KBM-7 (cell line): Measurements from ENCODE around the gene HPCAL1.
A peak's percentile ranks its signal among the peaks of the same experiment; 100 is the strongest.
"Not testable (repeated sequence)": the region's sequence is repeated elsewhere in the genome, so short reads cannot be mapped to it uniquely, and the experiment has no call there.

Experiments used
- DNase-seq: peaks from one replicate; pipeline ENCODE4 v3.0.0-alpha.2; 2015
- in situ Hi-C: fragments of 300-500 bp; cut with MboI; formaldehyde crosslinking; loops from 2 replicates; pipeline ENCODE4 v1.14.3; 2020; ENCODE audit warnings: low sequenced_read_pairs, low pct_unique_long_range_greater_than_20kb, mixed read lengths

The HPCAL1 gene

DNA sequence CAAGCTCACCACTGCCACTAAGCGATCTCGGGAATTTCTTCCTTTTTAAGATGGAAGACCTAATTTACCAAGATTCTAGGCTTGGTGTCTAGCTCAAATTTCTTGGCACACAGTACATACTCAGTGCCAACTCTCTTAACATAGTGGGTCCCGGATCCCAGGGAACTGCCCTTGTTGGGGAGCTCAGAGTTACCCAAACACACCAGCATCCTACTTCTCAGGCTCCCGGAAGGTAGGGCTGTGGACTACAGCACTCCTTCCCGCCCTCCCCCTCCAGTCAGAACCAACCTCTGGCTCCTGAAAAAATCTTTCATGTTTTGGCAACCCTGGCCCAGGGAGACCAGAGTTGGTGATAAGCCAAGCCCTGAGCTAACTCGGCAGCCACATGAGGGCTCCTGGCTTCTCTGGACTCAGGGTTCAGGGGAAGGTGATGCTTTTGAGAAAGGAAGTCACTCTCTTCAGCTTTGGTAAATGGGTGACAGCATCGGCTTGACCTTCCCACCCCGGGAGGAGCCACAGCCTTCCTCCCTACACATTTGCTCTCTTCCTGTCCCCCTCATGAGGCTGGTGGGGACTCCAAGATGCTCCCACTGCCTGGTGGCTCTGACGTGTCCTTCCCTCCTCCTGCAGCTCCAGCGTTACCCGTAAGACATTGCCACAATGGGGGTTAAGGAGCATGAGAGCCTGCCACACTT lies 136.6 kb downstream of the HPCAL1 start:
- DNase-seq: no peak
- in situ Hi-C loops: no loop called here

DNA sequence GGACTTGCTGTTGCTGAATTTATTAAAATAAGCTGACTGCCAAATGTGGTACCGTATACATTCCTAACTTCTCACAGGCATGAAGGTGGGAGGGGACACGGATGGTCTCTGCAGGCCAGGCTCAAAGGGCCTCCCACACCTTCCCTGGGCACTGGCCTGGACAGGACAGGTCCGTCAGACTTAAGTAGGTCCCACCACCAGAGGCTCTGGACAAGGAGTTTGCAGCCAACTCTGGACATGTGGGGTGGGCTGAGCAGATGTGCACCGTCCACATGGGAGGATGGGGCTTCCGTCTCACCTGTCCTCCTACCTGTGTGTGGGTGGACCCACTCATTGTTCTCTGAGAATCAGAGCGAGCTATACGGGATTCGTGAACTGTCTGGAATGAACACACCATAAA lies 137.3 kb downstream of the HPCAL1 start:
- in situ Hi-C loops: no loop called here
- no peak for DNase-seq

GRCh38 chr2:10440736-10441135 lies 138.0 kb downstream of the HPCAL1 start:
- no peak for DNase-seq
- in situ Hi-C loops: no loop called here

DNA sequence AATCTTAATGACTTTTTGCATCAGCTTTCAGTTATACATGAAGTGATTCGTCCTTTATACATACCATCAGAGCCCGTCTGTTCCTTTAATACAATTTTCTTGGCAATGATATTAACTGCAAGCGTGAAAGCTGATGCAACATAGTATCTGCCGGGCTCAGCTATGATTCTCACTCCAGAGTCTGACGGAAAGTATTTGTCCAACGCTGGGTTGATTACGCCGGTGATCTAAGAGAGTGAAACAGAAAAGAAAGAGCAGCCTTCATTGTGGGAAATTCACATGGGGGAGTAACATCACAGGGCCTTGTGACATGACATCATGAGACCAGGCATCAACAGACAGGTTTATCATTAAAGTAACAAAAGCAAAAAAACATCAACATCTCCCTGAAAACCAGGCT lies 139.2 kb downstream of the HPCAL1 start:
- in situ Hi-C loops: no loop called here
- no peak for DNase-seq

- in situ Hi-C loops, DNase-seq: not testable (repeated sequence)
Measured at GRCh38 chr2:10442469-10443126, 139.9 kb downstream of the HPCAL1 start.

GRCh38 chr2:10444463-10444862 lies 141.8 kb downstream of the HPCAL1 start:
- in situ Hi-C loops: no loop called here
- no peak for DNase-seq

GRCh38 chr2:10446631-10447030 lies 143.9 kb downstream of the HPCAL1 start:
- no peak for DNase-seq
- in situ Hi-C loops: no loop called here

DNA sequence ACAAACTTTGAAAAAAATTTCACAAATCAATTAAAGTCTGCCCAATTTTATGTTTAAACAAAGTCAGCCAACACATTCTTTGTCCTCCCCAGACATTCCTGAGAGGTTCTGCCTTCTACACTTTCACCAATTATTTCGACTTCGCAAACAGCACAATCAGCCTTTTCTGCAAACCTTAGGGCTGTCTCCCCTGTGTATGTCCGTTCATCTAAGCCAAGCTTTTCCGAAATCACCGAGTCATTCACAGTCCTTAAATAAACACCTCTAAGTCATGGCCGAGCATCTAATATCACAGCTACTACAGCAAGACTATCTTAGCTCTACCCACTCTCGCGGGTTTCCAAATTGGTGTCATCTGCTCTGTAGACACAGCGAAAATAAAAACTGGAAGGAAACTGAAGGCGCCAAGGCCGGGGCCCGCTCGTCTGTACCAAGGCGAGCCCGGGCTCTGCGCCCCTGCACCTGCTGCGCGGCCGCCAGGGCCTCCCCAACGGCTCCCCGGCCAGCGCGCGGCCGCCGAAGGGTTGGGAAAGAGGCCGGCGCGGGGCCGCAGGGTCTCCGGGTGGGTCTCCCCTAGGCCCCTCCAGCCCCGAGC lies 144.7 kb downstream of the HPCAL1 start:
- in situ Hi-C loops: no loop called here
- peak; percentile 62 for DNase-seq

- peak; percentile 95 for DNase-seq
- in situ Hi-C loops: no loop called here
Measured at GRCh38 chr2:10447895-10448575, 145.3 kb downstream of the HPCAL1 start, which contains the start of gene ODC1. Gene ODC1, minus strand, starts transcription at chr2:10448327. Its CDS starts 3,295 bp downstream, at chr2:10445032.

DNA sequence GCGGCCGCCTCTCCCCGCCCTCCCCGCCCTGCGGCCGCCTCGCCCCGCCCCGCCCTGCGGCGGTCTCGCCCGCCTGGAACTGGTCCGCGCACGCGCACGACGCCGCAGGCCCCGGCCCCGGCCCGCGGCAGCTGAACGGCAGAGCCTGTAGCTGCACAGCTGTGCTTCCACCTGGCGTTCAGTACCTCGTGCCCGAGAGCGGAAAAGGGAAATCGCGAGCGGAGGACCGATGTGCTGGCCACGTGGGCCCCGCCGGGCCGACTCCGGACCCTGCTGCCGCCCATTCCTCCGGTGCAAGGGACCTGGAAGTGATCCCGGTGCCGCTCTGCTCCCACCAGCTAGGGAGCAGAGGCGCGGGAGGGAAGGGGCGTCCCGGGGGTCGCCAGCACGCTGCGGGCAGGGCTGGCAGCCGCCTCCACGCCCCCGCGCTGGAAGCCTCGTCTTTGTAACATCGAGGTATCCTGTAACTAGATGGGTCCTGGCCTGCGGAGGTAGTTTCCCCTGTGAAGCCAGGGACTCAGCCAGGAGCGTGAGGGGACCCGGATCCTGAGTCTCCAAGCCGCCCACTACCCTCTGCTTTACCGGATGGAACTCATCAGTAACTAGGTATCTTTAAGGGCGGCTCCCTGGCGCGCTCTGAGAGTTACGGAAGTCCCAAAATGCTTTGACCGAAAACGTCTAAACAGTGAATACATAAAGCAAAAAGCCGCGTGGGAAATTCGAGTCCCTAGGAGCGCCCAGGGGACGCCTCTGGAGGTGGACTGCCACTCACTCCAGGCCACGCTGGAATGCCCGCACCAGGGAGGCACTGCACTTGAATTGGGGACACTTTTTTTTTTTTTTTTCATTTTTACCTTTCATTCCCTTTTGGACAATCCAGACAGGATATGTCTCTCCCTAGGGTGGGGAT lies 146.1 kb downstream of the HPCAL1 start:
- DNase-seq: no peak
- in situ Hi-C loops: no loop called here

GRCh38 chr2:10449486-10449831 lies 146.8 kb downstream of the HPCAL1 start:
- no peak for DNase-seq
- in situ Hi-C loops: no loop called here

- in situ Hi-C loops: no loop called here
Measured at GRCh38 chr2:10449838-10450691, 147.4 kb downstream of the HPCAL1 start.

DNA sequence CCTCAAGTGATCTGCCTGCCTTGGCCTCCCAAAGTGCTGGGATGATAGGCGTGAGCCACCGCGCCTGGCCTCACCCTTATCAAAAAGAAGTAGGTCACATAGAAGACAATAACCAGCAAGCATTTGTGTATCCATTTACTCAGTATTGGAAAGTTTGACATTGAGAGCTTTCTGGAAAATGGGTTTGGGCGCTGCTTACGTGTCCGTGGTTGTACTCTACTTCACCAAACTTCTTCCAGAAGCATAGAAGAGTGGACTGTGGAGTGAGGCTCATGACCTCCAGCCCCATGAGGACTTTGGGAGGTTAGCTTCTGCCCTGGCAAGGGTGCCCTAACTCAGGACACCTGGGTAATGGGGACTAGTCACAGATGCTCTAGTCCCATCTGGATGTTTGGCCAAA lies 149.1 kb downstream of the HPCAL1 start:
- in situ Hi-C loops: no loop called here
- no peak for DNase-seq

More at GRCh38 chr2:10449838-10450691, 147.4 kb downstream of the HPCAL1 start:
- no peak for DNase-seq

GRCh38 chr2:10452312-10452711 lies 149.6 kb downstream of the HPCAL1 start:
- DNase-seq: no peak
- in situ Hi-C loops: no loop called here

- in situ Hi-C loops: no loop called here
- no peak for DNase-seq
Measured at GRCh38 chr2:10452956-10453904, 150.5 kb downstream of the HPCAL1 start.

DNA sequence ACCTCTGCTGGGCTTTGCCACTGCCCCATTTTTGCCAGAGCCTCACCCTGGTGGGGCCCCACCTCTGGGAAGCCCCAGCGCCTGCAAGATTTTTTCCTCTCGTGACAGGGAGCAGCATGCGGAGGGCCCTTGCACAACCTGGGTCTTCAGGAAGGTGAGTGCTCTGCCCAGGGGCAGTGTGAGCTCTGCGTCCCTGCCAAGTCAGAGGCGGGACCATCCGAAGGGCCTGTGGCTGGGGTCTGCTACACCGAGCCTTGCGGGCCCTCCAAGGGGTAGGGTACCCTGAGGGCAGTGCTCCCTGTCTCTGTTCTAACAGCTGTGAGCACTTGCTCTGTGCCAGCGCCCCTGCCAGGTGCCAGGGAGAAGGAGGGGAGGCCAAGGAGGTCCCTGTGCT lies 151.2 kb downstream of the HPCAL1 start:
- in situ Hi-C loops: no loop called here
- no peak for DNase-seq

DNA sequence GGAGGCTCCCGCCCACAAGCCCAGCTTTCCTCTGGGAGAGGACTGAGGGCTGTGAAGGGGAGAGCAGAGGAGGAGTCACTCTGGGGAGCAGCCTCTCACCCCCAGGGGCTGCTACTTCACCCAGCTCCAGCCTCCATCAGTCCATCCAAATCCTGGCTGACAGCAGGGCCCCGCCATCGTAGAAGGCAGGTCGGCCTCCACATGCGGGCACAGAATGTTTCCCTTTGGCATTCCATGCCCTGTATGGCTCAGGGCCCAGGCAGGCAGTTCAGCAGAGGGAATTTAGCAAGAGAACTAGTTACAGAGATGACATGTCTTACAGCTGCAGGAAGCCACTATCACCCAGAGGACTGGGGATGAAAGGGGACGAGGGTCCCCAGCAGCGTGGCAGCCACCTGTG lies 151.8 kb downstream of the HPCAL1 start:
- in situ Hi-C loops: no loop called here
- no peak for DNase-seq
